ENCODE measurements around the gene ARRDC1.
A peak's percentile ranks its signal among the peaks of the same experiment; 100 is the strongest.
"Not testable (repeated sequence)": the region's sequence is repeated elsewhere in the genome, so short reads cannot be mapped to it uniquely, and the experiment has no call there.

The ARRDC1 gene, protein sequence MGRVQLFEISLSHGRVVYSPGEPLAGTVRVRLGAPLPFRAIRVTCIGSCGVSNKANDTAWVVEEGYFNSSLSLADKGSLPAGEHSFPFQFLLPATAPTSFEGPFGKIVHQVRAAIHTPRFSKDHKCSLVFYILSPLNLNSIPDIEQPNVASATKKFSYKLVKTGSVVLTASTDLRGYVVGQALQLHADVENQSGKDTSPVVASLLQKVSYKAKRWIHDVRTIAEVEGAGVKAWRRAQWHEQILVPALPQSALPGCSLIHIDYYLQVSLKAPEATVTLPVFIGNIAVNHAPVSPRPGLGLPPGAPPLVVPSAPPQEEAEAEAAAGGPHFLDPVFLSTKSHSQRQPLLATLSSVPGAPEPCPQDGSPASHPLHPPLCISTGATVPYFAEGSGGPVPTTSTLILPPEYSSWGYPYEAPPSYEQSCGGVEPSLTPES

DNA sequence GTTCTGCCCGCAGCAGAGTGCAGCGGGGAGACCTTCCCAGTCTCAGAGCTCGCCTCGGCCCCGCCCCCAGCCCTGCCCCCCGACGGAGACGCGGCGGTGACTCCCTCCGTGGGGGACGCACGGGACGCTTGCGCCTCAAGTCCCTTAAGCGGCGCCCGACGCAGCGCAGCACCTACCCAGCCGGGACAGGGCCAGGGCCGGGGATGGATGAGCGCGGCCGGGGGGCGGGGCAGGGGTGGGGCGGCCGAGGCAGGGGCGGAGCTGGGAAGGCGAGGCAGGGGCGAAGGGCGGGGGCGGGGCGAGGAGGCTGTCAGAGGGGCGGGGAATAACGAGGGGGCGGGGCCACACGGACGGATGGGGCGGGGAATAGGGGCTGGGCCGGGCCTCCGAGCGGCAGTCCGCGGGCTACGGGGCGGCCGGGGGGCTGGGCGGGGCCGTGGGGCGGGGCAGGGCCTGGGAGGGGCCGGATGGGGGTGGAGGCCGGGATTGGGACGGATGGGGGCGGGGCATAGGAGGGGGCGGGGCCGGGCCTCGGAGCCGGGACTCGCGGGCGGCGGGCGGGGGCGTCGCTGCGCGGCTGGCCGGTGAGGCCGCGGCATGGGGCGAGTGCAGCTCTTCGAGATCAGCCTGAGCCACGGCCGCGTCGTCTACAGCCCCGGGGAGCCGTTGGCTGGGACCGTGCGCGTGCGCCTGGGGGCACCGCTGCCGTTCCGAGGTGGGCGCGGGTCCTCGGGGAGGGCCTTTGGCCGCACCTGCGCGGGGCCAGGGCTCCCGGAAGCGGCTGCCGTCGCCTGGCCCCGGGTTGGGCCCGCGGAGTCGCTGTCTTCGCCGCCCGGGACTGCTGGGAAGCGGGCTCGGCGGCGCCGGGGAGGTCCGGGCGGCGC lies at the start of gene ARRDC1:
Gene ARRDC1 (plus strand): TSS at position 566 of the 884 bp plus-strand sequence. CDS start 32 bp downstream, at position 598.
- DNase-seq, result no peak

DNA sequence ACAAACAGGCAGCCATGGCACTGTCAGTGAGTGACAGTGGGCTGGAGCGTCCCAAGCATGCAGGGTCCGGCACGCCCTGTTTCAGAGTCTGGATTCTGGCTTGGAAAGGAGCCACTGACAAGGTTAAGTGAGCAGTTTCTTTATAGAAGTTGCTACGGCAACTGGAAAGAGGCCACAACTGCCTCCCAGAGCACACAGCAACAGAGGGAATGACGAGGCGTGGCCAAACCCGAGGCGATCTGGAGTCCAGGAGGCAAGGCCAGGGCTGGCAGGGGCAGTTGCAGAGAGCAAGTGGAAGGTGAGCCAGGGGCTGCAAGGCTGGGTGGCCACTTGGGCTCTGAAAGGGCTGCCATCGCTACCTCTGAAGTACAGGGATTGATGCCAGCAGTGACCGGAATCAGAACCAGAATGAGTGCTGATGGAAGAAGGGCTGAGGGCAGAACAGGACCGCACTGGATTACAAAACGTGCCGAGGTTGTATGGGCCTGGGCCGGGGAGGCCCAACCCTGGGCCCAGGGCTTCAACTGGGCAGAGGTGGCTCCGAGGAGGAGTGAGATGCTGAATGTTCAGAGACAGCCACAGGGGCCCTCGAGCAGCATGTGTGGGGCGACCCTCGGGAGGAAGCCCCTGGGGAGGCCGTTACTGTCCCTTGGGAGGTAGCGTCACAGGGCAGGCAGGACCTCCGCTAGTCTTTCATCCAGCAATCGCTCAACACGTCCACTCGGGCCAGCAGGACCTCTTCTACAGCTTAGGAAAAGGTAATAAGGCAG lies 49.2 kb upstream of the ARRDC1 start:
- DNase-seq, result no peak

DNA sequence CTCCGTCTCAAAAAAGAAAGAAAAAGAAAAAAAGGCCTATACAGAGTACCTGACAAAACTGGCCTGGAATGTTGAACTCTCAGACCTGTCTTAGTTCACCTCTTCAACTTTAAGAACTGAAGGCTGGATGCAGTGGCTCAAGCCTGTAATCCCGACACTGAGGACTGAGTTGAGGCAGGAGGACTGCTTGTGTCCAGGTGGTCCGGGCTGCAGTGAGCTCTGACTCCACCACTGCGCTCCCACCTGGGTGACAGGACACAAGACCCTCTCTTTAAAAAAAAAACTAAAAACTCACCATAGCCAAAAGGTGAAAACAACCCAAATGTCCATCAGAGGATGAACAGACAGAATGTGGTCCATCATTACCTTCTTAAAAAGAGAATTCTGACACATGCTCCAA lies 47.4 kb upstream of the ARRDC1 start:
- no peak for DNase-seq

- DNase-seq, result no peak
Measured at GRCh38 chr9:137564134-137564533, 41.4 kb upstream of the ARRDC1 start.

- DNase-seq, result no peak
Measured at GRCh38 chr9:137564817-137565411, 40.6 kb upstream of the ARRDC1 start.

DNA sequence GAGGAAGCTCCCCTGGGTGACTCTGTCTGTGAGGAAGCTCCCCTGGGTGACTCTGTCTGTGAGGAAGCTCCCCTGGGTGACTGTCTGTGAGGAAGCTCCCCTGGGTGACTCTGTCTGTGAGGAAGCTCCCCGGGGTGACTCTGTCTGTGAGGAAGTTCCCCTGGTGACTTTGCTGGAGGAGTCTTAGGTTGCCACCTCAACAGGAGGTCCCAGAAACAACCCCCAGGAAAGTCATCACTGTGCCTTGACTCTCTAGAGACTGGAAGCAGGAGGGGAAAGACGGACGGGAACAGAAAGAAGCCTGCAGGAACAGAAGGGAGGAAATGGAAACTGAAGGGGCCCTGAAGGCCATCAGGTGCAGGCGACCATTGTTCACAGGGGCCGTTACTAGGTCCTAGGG lies 37.0 kb upstream of the ARRDC1 start:
- DNase-seq, result not testable (repeated sequence)

GRCh38 chr9:137569609-137570203 lies 35.8 kb upstream of the ARRDC1 start:
- DNase-seq, result no peak

DNA sequence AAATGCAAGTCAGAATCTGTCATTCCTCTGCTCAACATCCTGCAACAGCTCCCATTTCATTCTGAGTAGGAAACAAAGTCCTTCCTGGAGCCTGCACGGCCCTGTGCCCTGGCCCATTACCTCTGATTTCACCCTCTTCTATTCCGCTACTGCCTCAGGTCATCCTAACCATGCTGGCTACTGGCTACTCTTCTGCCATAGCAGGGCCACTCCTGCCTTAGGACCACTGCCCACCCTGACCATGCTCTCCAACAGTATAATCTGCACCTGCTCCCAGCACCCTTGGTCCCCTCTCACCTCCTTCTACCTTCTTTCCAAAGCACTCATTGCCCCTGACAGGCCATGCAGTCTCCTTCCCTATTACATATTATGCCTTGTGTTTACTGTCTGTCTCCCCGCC lies 34.9 kb upstream of the ARRDC1 start:
- no peak for DNase-seq

DNA sequence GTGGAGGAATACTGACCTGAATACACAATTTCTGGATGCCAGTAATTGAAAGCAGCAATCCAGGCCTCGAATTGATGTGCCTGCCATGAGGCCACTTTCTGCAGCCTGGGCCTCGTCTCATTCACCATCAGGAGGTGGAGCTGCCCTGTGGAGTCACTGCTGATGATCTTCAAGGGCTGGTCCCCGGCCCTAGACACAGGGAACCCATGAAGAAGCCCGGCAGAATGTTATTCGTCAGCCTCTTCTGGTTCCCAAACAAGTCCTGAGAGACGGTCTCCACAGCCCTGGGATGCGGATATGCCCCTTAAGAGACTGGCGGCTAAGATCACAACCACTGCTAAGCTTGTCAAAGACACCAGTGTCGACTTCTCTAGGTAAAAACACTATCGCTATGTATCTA lies 31.3 kb upstream of the ARRDC1 start:
- no peak for DNase-seq

DNA sequence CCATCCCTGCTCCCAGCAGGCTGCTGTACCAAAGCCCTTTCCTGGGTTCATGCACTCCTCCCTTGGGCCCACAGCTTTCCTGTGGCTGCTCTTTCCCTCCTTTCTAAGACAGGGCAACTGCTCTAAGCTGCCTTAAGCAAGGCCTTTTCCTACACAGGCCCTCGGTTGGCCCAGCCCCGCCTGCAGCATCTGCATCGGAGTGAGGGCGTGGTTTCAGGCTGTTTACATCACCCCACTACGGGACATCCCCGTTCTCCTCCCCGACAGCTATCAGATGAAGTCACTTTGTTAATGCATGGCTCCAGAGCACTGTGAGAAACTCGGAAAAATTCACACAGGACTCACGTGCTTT lies 30.1 kb upstream of the ARRDC1 start:
- no peak for DNase-seq

DNA sequence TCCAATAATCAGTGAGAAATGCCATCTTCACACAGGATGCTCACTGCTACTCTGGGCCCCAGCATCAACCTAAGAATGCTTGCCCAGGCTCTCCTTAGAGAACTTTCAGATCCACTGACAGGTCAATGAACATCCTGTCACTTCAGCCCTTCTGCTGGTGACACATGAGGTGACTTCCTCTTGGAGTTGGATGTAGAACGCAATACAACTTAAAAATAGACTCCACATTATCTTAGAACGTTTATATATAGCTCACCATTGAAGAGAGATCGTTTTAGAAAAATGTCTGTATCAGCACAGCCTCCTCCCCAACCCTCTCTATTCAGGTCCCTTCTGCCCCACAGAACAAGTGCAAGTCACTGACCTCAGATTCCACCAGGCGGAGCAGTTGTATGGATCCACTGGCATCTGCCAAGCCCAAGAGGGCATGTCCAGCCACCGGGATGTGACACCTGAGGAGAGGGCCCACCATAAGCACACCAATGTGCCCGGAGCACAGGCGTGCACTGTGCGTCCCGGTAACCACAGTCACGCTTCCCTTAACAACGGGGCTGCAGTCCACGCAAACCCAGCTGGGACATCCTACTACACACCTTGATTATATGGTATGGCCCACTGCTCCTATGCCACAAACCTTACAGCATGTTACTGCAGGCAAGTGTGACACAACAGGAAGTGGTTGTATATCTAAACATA lies 29.6 kb upstream of the ARRDC1 start:
- no peak for DNase-seq

DNA sequence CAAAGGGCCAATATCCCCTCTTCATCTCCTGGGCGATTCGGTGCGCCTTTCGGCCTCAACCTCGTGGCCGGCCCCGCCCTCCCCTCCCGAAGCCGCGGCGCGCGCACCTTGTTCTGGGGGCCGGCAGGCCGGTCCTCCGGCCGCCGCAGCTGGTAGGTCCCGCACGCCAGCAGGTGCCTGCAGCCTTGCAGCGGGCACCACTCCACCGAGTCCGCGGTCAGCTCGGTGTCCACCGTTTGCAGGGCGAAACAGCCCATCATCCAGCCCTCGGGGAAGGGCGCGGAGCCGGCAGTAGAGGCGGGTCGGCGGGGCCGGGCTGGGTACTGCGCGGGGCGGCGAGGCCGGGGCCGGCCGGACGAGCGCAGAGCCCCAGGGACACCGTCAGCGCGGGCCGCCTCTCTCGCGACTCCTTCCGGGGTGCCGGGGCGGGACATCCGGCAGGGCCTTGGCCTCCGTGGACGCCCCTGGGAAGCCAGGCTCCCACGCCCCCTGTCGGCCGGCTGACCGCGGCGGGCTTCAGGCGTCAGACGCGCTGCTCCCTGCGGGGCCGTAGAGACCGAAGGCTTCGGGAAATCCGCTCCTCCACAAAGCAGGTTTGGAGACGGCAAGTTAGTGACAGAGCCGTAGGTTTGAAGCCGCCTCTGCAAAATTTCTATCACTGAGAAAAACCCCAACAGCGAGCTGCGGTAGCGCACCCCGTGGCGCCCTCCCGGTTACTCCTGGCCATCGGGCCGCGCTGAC lies 26.8 kb upstream of the ARRDC1 start, which contains the start of gene DPH7:
Gene DPH7 (minus strand): TSS at position 408 of the 741 bp plus-strand sequence. CDS start 148 bp downstream, at position 260.
- DNase-seq, result peak; percentile 3

- no peak for DNase-seq
Measured at GRCh38 chr9:137579259-137579604, 26.3 kb upstream of the ARRDC1 start.

- DNase-seq, result no peak
Measured at GRCh38 chr9:137580209-137580953, 25.1 kb upstream of the ARRDC1 start.

DNA sequence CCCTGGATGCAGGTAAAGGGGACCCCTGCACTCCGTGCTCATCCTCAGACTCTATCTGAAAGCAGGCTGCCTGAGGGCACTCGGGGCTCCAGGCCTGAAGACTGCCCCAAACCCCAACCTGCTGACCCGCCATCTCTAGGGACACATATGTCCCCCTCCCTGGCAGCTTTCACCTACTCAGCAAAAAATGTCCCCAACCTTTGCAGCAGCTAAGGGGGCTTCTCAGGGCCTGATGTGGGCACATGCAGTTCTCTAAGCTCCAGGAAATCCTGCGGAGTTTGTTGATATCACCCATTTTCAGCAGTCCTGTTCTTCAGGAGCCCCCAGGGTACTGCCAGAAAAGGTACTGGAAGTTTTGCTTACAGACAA lies 24.5 kb upstream of the ARRDC1 start:
- DNase-seq, result no peak

- DNase-seq, result no peak
Measured at GRCh38 chr9:137581361-137582285, 23.9 kb upstream of the ARRDC1 start.

- DNase-seq, result no peak
Measured at GRCh38 chr9:137582286-137582860, 23.1 kb upstream of the ARRDC1 start.

GRCh38 chr9:137583347-137583746 lies 22.1 kb upstream of the ARRDC1 start:
- no peak for DNase-seq

DNA sequence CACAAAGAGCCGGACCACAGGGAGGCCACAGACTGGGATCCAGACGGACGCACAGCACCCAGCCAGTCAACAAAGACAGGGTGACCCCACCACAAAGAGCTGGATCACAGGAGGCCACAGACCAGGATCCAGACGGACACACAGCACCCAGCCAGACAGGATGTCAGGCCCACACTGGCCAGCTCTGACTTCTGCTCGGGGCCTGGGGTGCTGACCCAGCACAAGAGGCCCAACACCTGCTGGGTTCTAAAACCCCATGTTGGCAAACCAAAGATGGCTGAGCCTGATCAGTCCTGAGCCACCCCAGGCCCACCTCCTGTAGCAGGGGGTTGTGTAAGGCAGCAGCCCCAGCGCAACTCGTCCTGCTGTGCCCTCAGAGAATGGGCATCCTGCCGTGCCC lies 21.5 kb upstream of the ARRDC1 start:
- DNase-seq, result no peak
